ENCODE data around the gene MYO6.

GRCh38 chr6:75808507-75808906, 59.5 kb downstream of the MYO6 start:
- TF ChIP-seq CTCF (conservative IDR thresholded peaks at IDR 0.05; ENCODE audit: low read length), result no peak
- TF ChIP-seq EZH2phosphoT487 (IDR thresholded peaks at IDR 0.05; ENCODE audit: borderline replicate concordance), result no peak

All from Loucy (cell line).